ENCODE results near the gene NPFFR1.

DNA sequence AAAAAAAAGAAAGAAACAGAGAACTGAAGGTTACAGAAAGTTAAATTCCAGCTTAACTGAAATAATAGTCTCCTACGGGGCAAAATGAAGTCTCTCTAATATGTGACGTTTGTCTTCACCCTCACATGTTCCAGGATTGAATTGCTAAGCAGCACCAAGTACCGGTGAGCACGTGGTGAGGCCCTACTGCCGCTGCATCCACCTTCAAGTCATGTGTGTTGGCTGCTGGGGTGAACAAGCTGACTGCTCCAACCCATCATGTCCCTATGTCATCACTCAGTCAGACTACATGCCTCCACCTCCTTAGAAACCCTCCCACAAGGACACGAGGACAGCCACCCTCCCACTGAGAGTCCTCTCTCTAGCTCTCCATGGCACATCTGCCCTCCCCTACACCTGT is 35.4 kb upstream of the NPFFR1 start:
- TF ChIP-seq, protein P1, sequence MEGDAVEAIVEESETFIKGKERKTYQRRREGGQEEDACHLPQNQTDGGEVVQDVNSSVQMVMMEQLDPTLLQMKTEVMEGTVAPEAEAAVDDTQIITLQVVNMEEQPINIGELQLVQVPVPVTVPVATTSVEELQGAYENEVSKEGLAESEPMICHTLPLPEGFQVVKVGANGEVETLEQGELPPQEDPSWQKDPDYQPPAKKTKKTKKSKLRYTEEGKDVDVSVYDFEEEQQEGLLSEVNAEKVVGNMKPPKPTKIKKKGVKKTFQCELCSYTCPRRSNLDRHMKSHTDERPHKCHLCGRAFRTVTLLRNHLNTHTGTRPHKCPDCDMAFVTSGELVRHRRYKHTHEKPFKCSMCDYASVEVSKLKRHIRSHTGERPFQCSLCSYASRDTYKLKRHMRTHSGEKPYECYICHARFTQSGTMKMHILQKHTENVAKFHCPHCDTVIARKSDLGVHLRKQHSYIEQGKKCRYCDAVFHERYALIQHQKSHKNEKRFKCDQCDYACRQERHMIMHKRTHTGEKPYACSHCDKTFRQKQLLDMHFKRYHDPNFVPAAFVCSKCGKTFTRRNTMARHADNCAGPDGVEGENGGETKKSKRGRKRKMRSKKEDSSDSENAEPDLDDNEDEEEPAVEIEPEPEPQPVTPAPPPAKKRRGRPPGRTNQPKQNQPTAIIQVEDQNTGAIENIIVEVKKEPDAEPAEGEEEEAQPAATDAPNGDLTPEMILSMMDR (IDR thresholded peaks at IDR 0.05), result no peak
- no peak for TF ChIP-seq POLR2AphosphoS5 (IDR thresholded peaks at IDR 0.05)
- no peak for TF ChIP-seq POLR2A (IDR thresholded peaks at IDR 0.05)

Measured in suprapubic skin (tissue), 4 donors.